HG03521 (cell line): ENCODE data around the gene ZNF304.
A peak's percentile ranks its signal among the peaks of the same experiment; 100 is the strongest.

ENCODE experiments used
- ATAC-seq: cut with Tn5 transposase; IDR thresholded peaks from one replicate; pipeline ENCODE4 v1.9.1; 2021; ENCODE audit warnings: mild to moderate bottlenecking, moderate library complexity; ENCODE audit not compliant: unreplicated experiment

ZNF304 gene

GRCh38 chr19:57350877-57351805 is at the start of gene ZNF304:
Gene ZNF304, plus strand, starts transcription at chr19:57351271. Its CDS starts 394 bp downstream, at chr19:57351665.
- ATAC-seq, result peak; percentile 94

DNA sequence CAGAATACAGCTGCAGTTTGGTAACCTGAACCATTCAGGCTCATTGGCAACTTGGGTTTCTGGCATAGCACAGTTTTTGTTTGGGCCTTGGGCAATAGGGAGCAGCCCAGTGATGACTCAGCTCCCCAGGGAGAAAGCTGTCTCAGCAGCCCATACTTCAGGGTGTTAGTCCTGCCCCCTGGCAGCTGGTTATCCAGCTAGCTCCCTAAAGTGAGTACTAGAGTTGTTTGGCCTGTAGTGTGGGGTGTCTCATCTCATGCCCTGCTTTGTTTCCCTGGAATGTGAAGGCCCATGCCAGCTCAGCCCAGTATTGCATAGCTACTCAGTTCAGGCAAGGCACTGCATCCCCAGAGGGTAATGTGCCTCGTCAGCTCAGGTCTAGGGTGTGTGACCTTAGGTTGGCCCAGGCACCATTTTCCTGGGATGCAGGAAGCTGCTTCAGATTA is 49.0 kb upstream of the ZNF304 start:
- ATAC-seq, result no peak

DNA sequence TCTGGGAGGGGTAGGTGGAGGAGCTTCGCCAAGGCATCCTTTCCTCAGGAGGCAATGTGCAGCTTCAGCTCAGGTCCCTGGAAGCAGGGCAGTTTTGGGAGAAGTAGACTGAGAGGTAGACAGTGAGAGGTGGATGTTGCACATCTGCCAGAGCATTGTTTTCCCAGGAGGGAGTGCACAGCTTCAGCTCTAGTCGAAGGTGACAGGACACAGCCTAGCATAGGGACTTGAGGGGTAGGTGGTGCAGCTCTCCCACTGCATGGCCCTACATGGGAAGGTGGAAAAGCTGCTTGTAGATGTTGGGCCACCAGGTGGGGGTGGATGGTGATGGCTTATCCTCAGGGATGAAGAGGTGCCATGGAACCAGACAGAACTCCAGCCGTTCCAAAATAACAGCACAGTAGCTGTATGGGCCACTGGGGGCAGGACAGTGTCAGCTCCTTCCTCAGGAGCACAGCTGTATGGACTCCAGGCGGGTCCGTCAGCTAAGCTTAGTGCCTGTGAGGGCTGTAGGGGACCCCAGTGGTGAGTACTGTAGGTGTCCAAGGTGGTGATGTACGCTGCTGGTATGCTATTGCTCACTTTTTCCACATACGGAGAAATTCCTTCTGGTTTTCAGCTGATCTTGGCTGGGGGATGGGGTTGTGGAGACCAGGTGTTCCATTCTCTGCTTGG is 48.2 kb upstream of the ZNF304 start:
- no peak for ATAC-seq

DNA sequence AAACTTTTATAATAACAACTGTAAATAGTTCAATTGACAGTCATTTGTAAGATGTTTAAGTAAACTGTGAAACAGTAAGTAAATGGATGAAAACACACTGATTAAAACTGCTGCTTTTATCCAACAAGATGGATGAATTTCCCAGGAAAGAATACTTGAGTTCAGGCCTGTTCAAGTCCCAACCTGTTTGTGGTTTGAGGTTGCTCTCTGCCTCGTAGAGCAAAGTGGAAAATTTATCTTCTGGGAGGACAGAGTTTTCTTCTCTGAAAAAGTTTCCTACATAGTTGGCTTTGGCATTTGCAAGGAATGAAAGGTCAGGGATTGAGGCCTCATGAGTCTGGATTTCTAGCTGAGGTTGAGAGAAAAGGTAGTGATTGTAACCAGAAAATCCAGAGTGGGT is 46.0 kb upstream of the ZNF304 start:
- no peak for ATAC-seq

- no peak for ATAC-seq
Observed at GRCh38 chr19:57308514-57308913, 42.6 kb upstream of the ZNF304 start.

DNA sequence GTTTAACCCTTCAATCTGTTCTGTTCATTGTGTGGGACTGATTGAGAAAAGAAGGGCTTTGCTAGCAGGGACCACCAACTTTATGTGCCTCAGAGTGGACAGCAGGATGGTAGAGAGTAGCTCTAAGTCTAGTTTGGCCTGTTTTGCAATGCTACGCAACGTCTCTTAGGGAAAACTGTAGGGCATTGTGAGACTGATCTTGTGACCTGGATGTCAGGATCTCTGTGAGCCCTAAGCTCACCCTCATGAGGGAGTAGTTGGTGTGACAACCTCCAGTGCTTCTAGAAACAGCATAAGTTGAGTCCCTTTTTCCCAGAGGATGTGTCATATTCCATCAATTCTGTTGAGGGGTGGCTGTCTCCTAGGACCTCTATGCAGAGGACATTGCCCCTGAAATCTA is 40.3 kb upstream of the ZNF304 start:
- no peak for ATAC-seq

GRCh38 chr19:57314146-57314545 is 36.9 kb upstream of the ZNF304 start:
- no peak for ATAC-seq

DNA sequence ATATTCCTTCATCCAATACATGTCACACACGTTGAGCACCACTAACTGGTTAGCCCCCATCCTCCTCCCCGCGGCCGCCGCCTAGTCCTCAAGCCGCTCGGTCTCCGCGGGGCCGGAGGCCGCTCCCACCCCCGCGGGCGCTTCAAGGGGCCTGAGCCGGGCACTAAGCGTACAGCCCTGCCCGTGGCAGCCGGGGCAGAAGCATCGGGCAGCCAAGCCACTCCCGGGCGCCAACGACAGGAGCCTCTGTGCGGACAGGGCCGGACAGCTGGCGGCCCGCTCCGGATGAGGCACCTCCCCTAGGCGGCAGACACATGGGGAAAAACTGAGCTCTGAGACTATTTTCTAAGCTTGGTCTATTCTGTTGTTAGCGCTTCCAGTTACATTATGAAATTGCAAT is 33.6 kb upstream of the ZNF304 start:
- ATAC-seq, result no peak

GRCh38 chr19:57319869-57320179 is 31.2 kb upstream of the ZNF304 start:
- ATAC-seq, result no peak

GRCh38 chr19:57320180-57321084 is 30.6 kb upstream of the ZNF304 start, which contains the start of gene ZNF543:
Gene ZNF543, plus strand, starts transcription at chr19:57320472. Its CDS starts 382 bp downstream, at chr19:57320854.
- ATAC-seq, result peak; percentile 97

- no peak for ATAC-seq
Observed at GRCh38 chr19:57321116-57321515, 30.0 kb upstream of the ZNF304 start.

- ATAC-seq, result no peak
Observed at GRCh38 chr19:57321751-57322150, 29.3 kb upstream of the ZNF304 start.

DNA sequence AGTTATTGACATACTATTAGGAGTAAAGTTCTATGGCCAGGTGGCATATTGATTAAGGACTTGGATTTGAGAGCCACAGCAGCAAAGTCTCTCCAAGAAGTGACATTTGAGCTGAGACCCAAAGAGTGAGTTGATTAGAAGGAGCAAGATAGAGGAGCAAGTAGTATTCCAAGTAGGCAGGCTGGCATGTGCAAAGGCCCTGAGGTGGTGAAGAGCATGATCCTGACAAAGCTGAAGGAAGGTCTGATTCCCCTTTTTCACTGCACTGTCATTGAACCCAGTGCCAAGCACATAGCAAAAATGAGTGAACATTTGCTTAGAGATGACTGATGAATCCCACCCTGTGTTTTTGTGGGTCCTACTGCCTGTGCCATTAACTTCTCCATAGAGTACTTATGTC is 26.1 kb upstream of the ZNF304 start:
- no peak for ATAC-seq

- no peak for ATAC-seq
Observed at GRCh38 chr19:57327993-57328392, 23.1 kb upstream of the ZNF304 start.

GRCh38 chr19:57334191-57334590 is 16.9 kb upstream of the ZNF304 start:
- ATAC-seq, result no peak

GRCh38 chr19:57338877-57339276 is 12.2 kb upstream of the ZNF304 start:
- no peak for ATAC-seq

DNA sequence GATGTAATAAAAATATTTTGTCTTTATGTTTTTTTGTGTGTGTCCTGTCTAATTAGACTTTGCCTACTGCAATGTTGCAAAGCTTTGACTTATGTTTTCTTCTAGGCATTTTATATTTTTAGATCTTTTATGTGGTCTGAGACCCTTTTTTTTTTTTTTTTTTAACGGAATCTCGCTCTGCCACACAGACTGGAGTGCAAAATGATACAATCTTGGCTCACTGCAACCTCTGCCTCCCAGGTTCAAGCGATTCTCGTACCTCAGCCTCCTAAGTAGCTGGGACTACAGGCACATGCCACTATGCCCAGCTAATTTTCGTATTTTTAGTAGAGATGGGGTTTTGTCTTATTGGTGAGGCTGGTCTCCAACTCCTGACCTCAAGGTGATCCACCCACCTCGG is 8.5 kb upstream of the ZNF304 start:
- no peak for ATAC-seq

- ATAC-seq, result no peak
Observed at GRCh38 chr19:57348136-57348535, 2.9 kb upstream of the ZNF304 start.

GRCh38 chr19:57351867-57352266 is 796 bp downstream of the ZNF304 start:
- ATAC-seq, result no peak

GRCh38 chr19:57355916-57356315 is 4.8 kb downstream of the ZNF304 start:
- no peak for ATAC-seq

DNA sequence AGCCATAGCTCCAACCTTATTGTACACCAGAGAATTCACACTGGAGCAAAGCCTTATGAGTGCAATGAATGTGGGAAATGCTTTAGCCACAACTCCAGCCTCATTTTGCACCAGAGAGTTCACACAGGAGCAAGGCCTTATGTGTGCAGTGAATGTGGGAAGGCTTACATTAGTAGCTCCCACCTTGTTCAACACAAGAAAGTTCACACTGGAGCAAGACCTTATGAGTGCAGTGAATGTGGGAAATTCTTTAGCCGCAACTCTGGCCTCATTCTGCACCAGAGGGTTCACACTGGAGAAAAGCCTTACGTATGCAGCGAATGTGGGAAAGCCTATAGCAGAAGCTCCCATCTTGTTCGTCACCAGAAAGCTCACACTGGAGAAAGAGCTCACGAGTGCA is 6.3 kb downstream of the ZNF304 start:
- no peak for ATAC-seq
